Activated CD4-positive, CD25-positive, alpha-beta regulatory T cell (primary cell): ENCODE results near the gene KRTAP4-7.
"Not testable (repeated sequence)": the region's sequence is repeated elsewhere in the genome, so short reads cannot be mapped to it uniquely, and the experiment has no call there.

ENCODE experiments used
- DNase-seq, 4 experiments: peaks; one replicate each; lab custom pipeline; 2025; lab: John Stamatoyannopoulos, UW

KRTAP4-7 gene

DNA sequence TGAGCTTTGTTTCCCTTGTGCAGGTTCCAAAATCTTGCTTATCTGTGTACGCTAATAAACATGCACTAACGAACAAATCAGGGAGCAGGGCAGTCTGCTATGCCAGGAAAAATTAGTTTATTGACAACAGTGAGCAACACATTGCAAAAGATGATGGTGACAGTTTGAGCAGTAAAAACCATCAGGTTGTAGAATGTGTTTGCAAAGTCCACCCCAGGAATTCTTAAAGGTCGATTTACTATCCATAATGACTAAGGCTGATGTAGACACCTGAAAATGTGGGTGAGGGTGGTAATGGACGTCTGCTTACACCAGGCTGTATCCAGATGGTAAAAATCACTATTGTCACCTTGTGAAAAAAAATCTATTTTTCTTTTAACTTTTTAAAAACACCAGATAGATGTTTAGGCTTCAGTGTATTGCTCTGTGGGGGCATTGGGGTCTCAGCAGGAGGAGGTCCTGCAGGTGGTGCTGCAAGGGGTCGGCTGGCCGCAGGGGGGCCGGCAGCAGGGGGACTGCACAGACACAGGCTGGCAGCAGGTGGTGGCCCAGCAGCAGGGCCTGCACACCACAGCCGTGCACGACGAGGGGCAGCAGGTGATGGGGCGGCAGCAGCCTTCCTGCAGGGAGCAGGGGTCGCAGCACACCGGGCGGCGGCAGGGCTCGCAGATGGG lies 18.8 kb upstream of the KRTAP4-7 start:
- not testable (repeated sequence) for DNase-seq

DNA sequence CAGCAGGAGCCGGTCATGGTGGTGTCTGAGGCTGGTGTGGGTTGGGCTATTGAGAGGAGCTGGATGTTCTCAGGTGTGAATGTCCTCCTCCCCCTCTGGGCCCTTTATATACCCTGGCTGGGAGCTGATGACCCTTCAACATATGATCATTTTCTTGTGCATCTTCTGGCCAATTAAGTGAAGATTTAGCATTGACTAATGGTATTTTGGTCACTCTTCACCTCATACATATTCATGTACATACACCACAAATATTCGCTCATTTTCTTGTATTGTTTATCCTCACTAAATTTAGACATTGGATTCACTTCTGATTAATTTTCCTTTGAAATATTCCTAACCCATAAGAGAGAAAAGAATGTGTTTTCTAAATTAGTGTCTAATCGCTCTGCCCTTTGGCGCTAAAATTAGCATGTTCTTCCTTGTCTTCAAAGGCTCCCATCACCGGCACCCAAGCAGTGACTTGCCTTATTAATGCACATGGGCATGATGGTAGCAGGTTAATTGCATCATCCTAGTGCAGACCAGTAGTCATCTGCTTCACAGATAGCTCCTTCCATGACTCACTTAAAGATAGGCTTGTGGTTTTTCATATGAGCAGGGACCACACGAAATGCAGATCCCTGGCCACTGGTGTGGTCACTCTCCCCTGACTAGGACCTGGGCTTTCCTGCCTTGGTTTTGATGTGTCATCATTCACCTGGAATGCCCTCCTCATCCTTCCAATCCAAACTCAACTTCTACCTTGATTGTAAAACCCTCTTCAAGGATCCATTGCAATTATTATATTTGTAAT lies 17.9 kb upstream of the KRTAP4-7 start, which contains the start of gene KRTAP2-4:
TSS of gene KRTAP2-4 (minus strand) at position 51 of the 796 bp plus-strand sequence. CDS start at position 17, 34 bp downstream.
- DNase-seq = no peak

DNA sequence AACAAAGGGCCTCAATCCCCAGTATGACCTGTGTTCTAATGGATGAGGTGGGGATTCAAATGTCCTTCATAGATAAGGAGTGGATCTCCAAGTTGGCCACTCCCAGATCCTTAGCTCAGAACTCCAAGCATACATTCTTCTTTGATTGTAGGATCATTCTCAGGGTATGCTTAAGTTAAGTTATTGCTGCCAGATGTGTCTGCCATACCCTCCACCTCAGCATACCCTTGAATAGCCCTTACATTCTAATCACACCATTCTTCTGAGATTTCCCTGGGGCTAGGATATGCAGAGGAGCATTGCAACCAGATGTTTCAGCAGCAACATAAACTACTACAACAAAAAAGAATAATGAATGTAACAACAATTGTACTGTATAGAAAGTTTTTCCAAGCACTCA lies 16.7 kb upstream of the KRTAP4-7 start:
- no peak for DNase-seq

DNA sequence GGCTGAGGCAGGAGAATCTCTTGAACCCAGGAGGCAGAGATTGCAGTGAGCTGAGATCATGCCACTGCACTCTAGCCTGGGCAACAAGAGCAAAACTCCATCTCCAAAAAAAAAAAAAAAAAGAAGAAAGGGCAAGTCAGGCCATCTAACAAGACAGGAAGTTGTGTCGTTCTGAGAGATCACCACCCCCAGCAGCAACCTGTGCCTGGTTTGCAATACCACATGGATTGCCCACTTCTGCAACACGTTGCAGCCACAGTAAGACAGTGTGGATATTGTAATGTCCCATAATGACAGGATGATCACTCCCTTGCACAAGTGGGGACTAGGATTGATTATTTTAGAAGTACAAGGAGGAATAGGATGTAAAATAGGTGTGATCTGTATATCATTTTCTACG lies 14.9 kb upstream of the KRTAP4-7 start:
- no peak for DNase-seq

DNA sequence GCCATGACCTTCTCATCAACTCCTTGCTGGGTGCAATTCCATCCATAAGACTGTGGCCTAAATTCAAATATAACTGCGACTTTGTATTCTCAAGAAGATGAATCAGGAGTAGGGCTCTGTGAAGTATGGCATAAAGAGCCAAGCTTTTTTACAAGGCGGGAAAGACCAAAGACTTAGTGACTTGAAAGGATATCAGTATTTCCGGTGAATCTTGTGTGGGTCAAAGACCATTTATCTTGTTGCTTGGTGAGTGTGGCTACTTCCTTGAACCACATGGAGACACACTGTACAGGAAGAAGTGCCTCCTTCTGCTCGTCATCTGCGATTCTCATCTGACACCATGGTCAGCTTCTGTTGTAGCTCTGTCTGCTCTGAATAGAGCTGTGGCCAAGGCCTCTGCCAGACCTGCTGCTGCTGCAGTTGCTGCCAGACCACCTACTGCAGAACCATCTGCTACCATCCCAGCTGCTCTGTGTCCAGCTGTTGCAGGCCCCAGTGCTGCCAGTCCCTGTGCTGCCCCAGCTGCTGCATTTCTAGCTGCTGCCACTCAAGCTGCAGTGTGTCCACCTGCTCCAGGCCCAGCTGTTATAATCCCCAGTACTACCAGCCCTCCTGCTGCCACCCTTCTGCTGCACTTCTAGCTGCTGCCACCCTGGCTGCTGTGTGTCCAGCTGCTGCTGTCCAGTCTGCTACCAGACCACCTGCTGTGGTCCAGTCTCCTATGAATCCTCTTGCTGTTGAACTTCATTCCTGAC lies 12.2 kb upstream of the KRTAP4-7 start:
- DNase-seq = no peak

DNA sequence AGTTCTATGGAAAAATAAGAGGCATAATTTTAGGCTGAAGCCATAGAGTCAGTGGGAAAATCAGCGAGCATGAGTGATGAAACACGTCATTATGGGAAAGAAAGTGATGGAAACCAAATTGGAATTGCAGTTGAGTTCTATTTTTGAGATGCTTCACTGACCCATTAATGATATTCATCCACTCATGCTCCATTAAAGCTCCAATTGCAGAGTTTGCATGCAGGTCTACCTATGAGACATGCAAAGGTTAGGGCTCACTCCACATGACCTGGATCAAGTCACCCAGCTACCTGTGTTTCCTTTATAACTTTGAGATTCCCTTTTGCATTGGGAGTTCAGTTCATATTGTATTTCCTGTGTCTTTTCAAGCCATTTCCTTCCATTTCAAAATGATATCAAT lies 10.3 kb upstream of the KRTAP4-7 start:
- no peak for DNase-seq

DNA sequence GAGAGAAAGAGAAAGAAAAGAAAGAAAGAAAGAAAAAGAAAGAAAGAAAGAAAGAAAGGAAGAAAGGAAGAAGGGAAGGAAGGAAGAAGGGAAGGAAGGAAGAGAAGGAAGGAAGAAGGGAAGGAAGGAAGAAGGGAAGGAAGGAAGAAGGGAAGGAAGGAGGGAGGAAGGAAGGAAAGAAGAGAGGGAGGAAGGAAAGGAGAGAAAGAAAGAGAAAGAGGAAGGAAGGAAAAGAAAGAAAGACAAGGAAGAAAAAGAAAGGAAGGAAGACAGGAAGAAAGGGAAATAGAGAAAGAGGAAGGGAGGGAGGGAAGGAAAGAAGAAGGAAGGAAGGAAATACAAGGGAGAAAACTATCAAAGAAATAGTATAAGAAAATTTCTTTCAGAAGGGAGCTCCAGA lies 7.2 kb upstream of the KRTAP4-7 start:
- DNase-seq = no peak

DNA sequence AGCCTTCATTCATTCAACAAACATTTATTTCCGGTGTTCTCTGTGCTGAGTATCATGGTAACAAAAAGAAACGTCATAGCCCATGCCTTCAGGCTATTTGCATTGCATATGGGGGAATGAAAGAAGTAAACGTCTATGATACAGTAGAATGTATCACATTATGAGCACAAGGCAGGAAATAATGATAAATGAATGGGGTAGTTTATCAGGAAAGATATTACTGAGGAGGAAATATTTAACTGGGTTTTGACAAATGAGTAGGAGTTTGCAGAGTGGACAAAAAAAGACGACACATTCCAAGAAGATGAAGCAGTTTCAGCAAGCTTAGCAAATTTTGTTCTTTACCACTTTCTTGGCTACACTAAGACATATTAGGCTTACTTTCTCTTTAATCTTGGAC lies 1.3 kb upstream of the KRTAP4-7 start:
- no peak for DNase-seq

DNA sequence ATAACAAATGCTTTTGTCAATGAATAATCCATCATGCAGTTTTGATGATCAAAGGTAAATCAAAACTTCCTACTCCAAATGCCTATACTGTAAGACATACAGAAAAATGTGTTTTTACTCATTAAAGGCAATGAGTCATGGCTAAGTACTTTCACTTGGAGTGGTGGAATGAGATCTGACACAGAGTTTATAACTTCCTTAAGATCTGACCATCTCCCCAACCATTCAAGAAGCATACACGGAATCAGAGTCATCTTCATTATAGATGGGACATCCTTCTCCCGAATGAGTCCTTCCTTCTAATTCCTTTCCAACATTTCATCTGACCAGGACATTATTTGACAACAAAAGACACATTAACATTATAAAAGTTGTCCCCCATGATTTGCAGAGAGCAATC lies 523 bp upstream of the KRTAP4-7 start:
- DNase-seq = not testable (repeated sequence)

DNA sequence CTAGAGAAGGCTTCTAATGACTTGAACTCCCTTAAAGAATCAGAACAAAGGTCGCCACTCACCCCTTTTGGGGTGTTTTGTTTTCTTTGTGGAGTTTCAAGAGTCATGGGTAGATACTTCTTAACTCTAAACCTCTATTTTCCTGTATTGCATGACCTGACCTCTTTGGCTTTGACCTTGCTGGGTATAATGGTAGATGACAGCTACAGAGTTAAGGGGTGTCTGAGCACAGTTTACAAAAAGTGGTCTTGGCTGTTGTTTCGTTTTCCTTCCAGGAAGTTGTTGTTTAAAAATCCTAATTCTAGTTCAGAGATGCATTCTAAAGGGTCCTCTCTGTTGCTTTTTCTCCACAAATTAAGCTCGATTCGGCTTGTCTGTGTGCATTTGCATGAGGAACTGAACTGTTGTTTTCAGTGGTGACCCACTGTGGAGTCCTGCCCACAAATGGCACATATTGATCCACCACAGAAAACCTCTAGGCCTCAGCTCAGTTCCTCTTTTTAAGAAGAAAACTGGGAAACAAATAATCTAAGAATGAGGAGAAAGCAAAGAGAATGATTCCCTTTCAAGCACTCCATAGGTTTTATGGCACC lies 4.9 kb downstream of the KRTAP4-7 start:
- DNase-seq = not testable (repeated sequence)

DNA sequence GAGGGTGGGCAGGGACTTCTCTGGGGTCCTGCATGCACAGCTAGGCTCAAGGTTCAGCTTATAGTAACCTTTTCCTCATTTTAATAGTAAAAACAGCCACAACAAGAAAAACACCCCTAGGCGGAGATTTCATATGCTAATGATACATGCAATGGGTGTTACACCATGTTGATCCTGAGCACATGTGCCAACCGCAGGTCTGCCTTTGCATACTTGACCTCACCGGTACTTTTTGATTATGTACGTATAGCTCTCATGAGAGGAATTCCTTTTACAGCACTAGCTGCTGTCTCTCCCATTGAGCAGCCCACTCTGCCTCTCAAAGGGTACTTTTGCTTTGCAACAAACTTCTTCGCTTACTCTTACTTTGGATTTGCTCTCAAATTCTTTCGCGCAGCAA lies 12.1 kb downstream of the KRTAP4-7 start:
- no peak for DNase-seq

DNA sequence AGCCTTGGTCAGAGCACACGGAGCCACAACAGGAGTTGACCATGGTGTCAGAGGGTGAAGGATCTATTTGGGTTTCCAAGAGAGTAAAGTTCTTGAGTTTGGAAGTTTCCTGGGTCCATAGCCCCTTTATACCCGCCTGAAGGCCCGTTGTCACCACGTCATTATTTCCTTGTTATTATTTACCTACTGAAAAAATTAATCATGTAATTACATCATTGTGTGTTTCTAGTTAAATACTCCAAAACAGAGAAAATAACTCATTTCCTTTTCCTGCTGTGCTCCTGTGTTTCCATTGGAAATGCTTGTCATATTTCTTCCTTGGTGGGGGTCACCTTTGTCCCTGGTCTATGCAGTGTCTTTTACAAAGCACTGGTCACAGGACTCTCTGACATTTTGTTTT lies 14.1 kb downstream of the KRTAP4-7 start, which contains the start of gene KRTAP4-8:
TSS of gene KRTAP4-8 (minus strand) at position 101 of the 400 bp plus-strand sequence. CDS start at position 43, 58 bp downstream.
- DNase-seq = no peak

DNA sequence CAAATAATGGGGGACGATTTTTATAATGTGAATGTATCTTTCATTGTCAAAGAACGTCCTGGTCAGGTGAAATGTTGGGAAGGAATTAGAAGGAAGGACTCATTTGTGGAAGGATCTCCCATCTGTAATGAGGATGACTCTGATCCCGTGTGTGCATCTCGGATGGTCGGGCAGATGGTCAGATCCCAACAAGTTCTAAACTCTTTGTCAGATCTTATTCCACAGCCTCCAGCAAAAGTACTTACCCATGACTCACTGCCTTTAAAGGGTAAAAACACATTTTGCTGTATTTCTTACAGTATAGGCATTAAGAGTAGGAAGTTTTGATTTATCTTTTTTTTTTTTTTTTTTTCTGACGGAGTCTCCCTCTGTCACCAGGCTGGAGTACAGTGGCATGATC lies 14.5 kb downstream of the KRTAP4-7 start:
- DNase-seq = no peak

DNA sequence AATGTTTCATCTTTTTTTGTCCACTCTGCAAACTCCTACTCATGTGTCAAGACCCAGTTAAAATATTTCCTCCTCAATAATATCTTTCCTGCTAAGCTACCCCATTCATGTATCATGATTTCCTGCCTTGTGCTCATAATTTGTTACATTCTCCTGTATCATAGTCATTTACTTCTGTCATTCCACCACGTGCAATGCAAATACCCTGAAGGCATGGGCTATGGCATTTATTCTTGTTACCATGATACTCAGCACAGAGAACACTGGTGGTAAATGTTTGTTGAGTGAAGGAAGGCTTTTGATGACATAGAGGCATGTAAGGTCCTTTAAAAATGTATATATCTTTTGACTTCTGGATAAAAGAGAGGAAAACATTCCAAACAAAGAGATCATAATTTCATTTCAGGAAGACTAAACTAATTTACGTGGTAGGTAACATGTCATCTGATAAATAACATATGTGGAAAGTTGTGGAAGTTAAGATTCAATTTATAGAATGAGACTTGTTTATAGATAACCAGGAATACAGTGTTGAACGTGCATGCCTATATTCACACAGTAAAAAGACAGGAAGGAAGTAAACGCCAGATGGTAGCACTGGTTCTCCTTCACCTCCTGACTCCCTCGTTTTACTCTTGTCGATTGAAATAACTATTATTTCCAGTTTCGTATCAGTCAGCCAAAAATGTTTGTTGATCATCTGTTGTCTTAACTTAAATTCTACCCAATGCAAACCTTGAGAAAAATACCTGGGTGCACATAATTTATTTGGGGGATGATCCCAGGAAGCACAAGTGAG lies 15.9 kb downstream of the KRTAP4-7 start:
- not testable (repeated sequence) for DNase-seq

DNA sequence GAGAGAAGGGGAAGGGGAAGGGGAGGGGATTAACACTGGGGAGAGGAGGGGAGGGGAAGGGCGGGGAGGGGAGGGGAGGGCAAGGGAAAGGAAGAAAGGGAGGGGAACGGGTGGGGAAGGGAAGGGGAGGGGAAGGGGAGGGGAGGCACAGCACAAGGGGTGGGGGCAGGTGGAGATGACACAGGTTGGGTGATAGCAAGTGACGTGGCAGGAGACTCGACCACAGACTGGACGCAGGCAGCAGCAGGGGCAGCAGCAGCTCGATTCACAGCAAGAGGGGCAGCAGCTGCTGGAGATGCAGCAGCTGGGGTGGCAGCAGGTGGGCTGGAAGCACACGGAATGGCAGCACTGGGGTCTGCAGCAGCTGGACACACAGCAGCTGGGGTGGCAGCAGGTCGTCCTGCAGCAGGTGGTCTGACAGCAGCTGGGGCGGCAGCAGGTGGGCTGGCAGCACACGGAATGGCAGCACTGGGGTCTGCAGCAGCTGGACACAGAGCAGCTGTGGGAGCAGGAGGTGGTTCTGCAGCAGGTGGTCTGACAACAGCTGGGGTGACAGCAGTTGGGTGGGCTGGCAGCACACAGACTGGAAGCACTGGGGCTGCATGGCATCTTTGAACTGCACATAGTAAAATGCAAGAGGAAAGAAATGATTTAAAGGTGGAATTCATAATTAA lies 17.8 kb downstream of the KRTAP4-7 start, which contains the start of gene KRTAP4-16:
TSS of gene KRTAP4-16 (minus strand) at position 624 of the 674 bp plus-strand sequence. CDS start at position 624, 0 bp downstream.
- no peak for DNase-seq

DNA sequence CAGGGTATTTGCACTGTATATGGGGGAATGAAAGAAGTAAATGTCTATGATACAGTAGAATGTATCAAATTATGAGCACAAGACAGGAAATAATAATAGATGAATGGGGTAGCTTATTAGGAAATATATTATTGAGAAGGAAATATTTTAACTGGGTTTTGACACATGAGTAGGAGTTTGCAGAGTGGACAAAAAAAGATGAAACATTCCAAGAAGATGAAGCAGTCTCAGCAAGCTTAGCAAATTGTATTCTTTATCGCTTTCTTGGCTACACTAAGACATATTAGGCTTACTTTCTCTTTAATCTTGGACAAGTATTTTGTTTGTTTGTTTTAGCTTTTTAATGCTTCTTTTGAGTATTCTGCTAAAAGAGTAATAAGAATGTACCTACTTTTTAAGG lies 19.9 kb downstream of the KRTAP4-7 start:
- DNase-seq = no peak

DNA sequence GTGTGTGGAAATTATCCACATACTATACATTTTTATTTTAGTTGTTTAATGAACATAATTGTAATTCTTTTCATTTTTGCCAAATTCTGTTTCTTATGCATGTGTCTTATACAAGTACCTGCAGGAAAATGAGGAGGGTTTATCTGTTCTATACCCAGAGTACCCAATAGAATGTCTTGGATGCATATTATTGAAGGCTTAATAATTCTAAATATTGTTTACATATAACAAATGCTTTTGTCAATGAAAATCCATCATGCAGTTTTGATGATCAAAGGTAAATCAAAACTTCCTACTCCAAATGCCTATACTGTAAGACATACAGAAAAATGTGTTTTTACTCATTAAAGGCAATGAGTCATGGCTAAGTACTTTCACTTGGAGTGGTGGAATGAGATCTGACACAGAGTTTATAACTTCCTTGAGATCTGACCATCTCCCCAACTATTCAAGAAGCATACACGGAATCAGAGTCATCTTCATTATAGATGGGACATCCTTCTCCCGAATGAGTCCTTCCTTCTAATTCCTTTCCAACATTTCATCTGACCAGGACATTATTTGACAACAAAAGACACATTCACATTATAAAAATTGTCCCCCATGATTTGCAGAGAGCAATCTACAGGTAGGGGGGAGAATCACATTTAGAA lies 20.6 kb downstream of the KRTAP4-7 start:
- not testable (repeated sequence) for DNase-seq

DNA sequence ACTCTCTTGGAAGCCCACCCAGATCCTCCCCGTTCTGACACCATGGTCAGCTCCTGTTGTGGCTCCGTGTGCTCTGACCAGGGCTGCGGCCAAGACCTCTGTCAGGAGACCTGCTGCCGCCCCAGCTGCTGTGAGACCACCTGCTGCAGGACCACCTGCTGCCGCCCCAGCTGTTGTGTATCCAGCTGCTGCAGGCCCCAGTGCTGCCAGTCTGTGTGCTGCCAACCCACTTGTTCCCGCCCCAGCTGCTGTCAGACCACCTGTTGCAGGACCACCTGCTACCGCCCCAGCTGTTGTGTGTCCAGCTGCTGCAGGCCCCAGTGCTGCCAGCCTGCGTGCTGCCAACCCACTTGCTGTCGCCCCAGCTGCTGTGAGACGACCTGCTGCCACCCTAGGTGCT lies 21.4 kb downstream of the KRTAP4-7 start, which contains the start of gene KRTAP4-9:
TSS of gene KRTAP4-9 (plus strand) at position 43 of the 400 bp plus-strand sequence. CDS start at position 43, 0 bp downstream.
- not testable (repeated sequence) for DNase-seq

DNA sequence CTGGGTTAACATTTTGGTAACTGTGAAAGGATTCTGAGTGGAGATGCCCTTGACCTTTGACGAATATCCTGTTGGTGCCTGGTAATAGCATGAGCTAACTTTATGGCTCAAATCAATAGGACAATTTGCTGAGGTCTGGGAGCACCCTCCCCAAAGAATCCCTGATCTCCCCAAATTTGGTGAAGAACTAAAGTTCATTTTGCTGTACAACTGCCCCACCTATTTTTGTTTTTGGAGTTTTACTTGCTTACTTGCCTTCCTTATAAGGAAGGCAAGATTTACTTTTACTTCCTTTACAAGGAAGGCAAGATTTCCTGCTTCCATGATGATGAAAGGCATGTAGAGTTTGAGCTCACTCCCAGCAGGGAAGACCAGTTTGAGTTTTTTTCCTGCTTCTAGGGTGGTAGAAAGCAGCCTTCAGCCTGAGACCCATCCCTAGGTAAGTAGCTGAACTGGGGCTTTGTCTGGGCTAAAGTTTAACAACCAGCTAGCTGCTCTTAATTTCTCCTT lies 24.0 kb downstream of the KRTAP4-7 start:
- no peak for DNase-seq
